Astrocyte (in vitro differentiated cells and primary cell): Measurements from ENCODE around the gene DRC1. TPM values are rescaled to one million over a fixed set of nuclear protein-coding genes. Genes with fewer than 3 reads are reported as not detected.

Experiments used
- DNase-seq: peaks from one replicate; pipeline ENCODE4 v3.0.0-alpha.2; 2010; ENCODE audit warnings: low read depth
- FAIRE-seq: peaks from 2 replicates; lab custom pipeline; 2011; peaks lifted over from hg19 to GRCh38; lab: Jason Lieb, UNC
- H2AFZ ChIP-seq: 2 replicates; pipeline ENCODE4 v1.6.0; 2012; ENCODE audit warnings: low read depth, low read length, inconsistent platforms
- H3K27ac ChIP-seq: 2 replicates; pipeline ENCODE4 v1.5.1; 2011; ENCODE audit warnings: low read depth, low read length, inconsistent platforms
- H3K27me3 ChIP-seq: 2 replicates; pipeline ENCODE4 v1.6.0; 2011; ENCODE audit warnings: low read length, inconsistent platforms; ENCODE audit not compliant: insufficient read depth
- H3K36me3 ChIP-seq: 2 replicates; pipeline ENCODE4 v1.5.1; 2011; ENCODE audit warnings: low read length, inconsistent platforms; ENCODE audit not compliant: insufficient read depth
- H3K4me1 ChIP-seq: 2 replicates; pipeline ENCODE4 v1.5.1; 2011; ENCODE audit warnings: low read length, inconsistent platforms; ENCODE audit not compliant: insufficient read depth
- H3K4me2 ChIP-seq: 2 replicates; pipeline ENCODE4 v1.6.0; 2012; ENCODE audit warnings: low read length, inconsistent platforms
- H3K4me3 ChIP-seq: 2 replicates; pipeline ENCODE4 v1.5.1; 2011; ENCODE audit warnings: low read depth, mild to moderate bottlenecking, low read length, inconsistent platforms; ENCODE audit not compliant: insufficient read depth
- H3K79me2 ChIP-seq: 2 replicates; pipeline ENCODE4 v1.6.0; 2012; ENCODE audit warnings: mild to moderate bottlenecking, low read length, inconsistent platforms; ENCODE audit not compliant: insufficient read depth
- H3K9ac ChIP-seq: 2 replicates; pipeline ENCODE4 v1.6.0; 2012; ENCODE audit warnings: mild to moderate bottlenecking, low read length, inconsistent platforms
- H3K9me3 ChIP-seq: 2 replicates; pipeline ENCODE4 v1.5.1; 2012; ENCODE audit warnings: low read depth, mild to moderate bottlenecking, low read length, inconsistent platforms; ENCODE audit not compliant: insufficient read depth
- H4K20me1 ChIP-seq: 2 replicates; pipeline ENCODE4 v1.6.0; 2012; ENCODE audit warnings: low read length, inconsistent platforms; ENCODE audit not compliant: insufficient read depth
- H3K27ac Mint-ChIP-seq: one replicate; pipeline ENCODE4 v1.8.0; 2021; ENCODE audit warnings: mild to moderate bottlenecking, mixed read lengths; ENCODE audit not compliant: unreplicated experiment
- H3K27me3 Mint-ChIP-seq: one replicate; pipeline ENCODE4 v1.8.0; 2021; ENCODE audit warnings: low read depth, mixed read lengths; ENCODE audit not compliant: unreplicated experiment
- H3K36me3 Mint-ChIP-seq: one replicate; pipeline ENCODE4 v1.8.0; 2021; ENCODE audit warnings: low read depth, mixed read lengths; ENCODE audit not compliant: unreplicated experiment
- H3K4me1 Mint-ChIP-seq: one replicate; pipeline ENCODE4 v1.8.0; 2021; ENCODE audit warnings: low read depth, mixed read lengths; ENCODE audit not compliant: unreplicated experiment
- H3K4me3 Mint-ChIP-seq: one replicate; pipeline ENCODE4 v1.8.0; 2021; ENCODE audit warnings: mild to moderate bottlenecking, moderate library complexity, mixed read lengths; ENCODE audit not compliant: unreplicated experiment
- H3K9me3 Mint-ChIP-seq: one replicate; pipeline ENCODE4 v1.8.0; 2021; ENCODE audit warnings: mild to moderate bottlenecking, mixed read lengths; ENCODE audit not compliant: unreplicated experiment
- CTCF ChIP-seq: IDR thresholded peaks from 2 replicates; pipeline ENCODE4 v1.5.1; 2011; ENCODE audit warnings: low read depth, mild to moderate bottlenecking, inconsistent platforms, low read length, moderate library complexity; ENCODE audit not compliant: insufficient read depth
- EZH2 ChIP-seq: IDR thresholded peaks from 2 replicates; pipeline ENCODE4 v1.6.1; 2012; ENCODE audit warnings: mild to moderate bottlenecking, low read length, inconsistent platforms; ENCODE audit not compliant: insufficient read depth
- total RNA-seq: library from RNA; stranded (reverse); gene quantifications from 2 replicates; pipeline ENCODE4 v1.2.1, GENCODE V29; 2021

The DRC1 gene
- total RNA-seq, 1 donor from 2014 or later, result 0.27 TPM

- FAIRE-seq, result no peak
Observed at GRCh38 chr2:26485725-26486418, 84.2 kb downstream of the DRC1 start.

GRCh38 chr2:26486789-26487188, 85.1 kb downstream of the DRC1 start:
- Histone ChIP-seq H3K4me2 (no peak overlapping the region), H3K27ac (no peak overlapping the region), H4K20me1 (no peaks in the 10 kb centered on the region), H3K79me2 (no peaks in the 10 kb centered on the region), H2AFZ (no peak overlapping the region), H3K4me3 (no peak overlapping the region), H3K36me3 (no peaks in the 10 kb centered on the region), H3K9ac (no peak overlapping the region), H3K27me3 (peaks cover 8% of the 10 kb centered on the region), H3K4me1 (peaks cover 5% of the 10 kb centered on the region), H3K9me3 (no peaks in the 10 kb centered on the region)
- Mint-ChIP-seq H3K4me1 (peaks cover 2% of the 10 kb centered on the region), H3K4me3 (no peak overlapping the region), H3K9me3 (peaks cover 1% of the 10 kb centered on the region), H3K27me3 (peaks cover 40% of the 10 kb centered on the region), H3K27ac (no peak overlapping the region), H3K36me3 (no peaks in the 10 kb centered on the region)
- DNase-seq (no peak), FAIRE-seq (no peak)
- no peak for TF ChIP-seq EZH2
- no peak for TF ChIP-seq CTCF

More at GRCh38 chr2:26485725-26486418, 84.2 kb downstream of the DRC1 start:
- Histone ChIP-seq H4K20me1 (no peaks in the 10 kb centered on the region), H3K36me3 (no peaks in the 10 kb centered on the region), H2AFZ (no peak overlapping the region), H3K4me3 (no peak overlapping the region), H3K4me2 (no peak overlapping the region), H3K79me2 (no peaks in the 10 kb centered on the region), H3K27ac (no peak overlapping the region), H3K27me3 (peaks cover 8% of the 10 kb centered on the region), H3K9me3 (no peaks in the 10 kb centered on the region), H3K9ac (no peak overlapping the region), H3K4me1 (no peaks in the 10 kb centered on the region)
- peaks cover 1% of the 10 kb centered on the region for H3K9me3 Mint-ChIP-seq
- TF ChIP-seq EZH2 (no peak), CTCF (no peak)
- H3K4me1 Mint-ChIP-seq, result peaks cover 2% of the 10 kb centered on the region
- H3K27ac Mint-ChIP-seq, result no peak overlapping the region
- peaks cover 40% of the 10 kb centered on the region for H3K27me3 Mint-ChIP-seq
- no peak overlapping the region for H3K4me3 Mint-ChIP-seq
- no peak for DNase-seq
- no peaks in the 10 kb centered on the region for H3K36me3 Mint-ChIP-seq

- Histone ChIP-seq H3K27ac (no peak overlapping the region), H3K4me1 (peaks cover 8% of the 10 kb centered on the region), H3K4me3 (no peak overlapping the region), H3K9ac (no peak overlapping the region), H3K9me3 (no peaks in the 10 kb centered on the region), H3K27me3 (peaks cover 8% of the 10 kb centered on the region), H3K36me3 (no peaks in the 10 kb centered on the region), H2AFZ (no peak overlapping the region), H3K79me2 (no peaks in the 10 kb centered on the region), H4K20me1 (no peaks in the 10 kb centered on the region), H3K4me2 (no peak overlapping the region)
- no peak for TF ChIP-seq CTCF
- no peak for TF ChIP-seq EZH2
- Mint-ChIP-seq H3K27ac (no peak overlapping the region), H3K4me1 (peaks cover 2% of the 10 kb centered on the region), H3K9me3 (peaks cover 1% of the 10 kb centered on the region), H3K36me3 (no peaks in the 10 kb centered on the region), H3K4me3 (no peak overlapping the region), H3K27me3 (peaks cover 40% of the 10 kb centered on the region)
- FAIRE-seq (no peak), DNase-seq (no peak)
Observed at GRCh38 chr2:26487192-26487591, 85.5 kb downstream of the DRC1 start.
